SU-DHL-6 (cell line): ENCODE measurements around the gene SLC26A2.

Source experiments
- EZH2phosphoT487 ChIP-seq: fragments of 200-600 bp; sonication (generic), shearing (Covaris generic); conservative IDR thresholded peaks from 2 replicates; pipeline ENCODE4 v1.6.1; 2018; ENCODE audit warnings: mild to moderate bottlenecking, antibody characterized with exemption, low read length, moderate library complexity, mixed read lengths
- TF ChIP-seq, protein P1 (sequence below): fragments of 200-600 bp; sonication (generic); IDR thresholded peaks from one replicate; pipeline ENCODE4 v1.5.1; 2017; ENCODE audit warnings: antibody characterized with exemption, mild to moderate bottlenecking, low read length, moderate library complexity; ENCODE audit not compliant: insufficient read depth, poor library complexity, severe bottlenecking

DNA sequence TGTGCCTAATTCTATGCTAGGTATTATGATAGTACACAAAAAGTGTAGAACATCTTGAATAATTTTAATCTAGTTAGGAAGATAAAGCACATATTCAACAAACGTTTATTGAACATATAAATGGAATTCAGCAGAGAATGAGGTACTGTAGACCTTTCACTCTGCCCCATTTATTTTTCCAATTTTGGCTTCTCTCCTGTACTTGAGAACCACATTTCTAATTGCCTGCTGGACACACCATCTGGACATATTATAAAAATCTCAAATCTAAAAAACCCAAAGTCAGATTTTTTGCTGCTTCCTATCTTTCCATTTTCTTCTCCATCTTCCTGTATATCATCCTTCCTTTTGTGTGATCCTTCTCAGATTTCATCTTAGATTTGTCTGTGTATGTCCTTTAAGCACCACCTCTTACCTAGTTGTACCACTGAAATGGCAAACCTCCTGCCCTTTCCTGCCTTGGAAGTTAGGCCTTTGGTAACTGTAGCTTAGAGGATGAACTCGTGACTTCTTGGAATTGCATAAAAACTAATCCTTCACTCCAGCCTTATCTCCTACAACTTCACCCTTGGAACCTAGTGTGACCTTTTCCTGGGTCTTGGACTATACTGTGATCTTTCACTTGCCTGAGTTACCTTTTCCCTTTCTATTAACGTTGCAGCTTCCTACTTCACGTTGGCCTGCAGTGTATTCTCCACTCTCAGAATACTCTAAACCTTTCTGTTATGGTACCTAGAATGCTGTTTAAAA lies 8.8 kb downstream of the SLC26A2 start:
- no peak for TF ChIP-seq EZH2phosphoT487
- TF ChIP-seq, protein P1, sequence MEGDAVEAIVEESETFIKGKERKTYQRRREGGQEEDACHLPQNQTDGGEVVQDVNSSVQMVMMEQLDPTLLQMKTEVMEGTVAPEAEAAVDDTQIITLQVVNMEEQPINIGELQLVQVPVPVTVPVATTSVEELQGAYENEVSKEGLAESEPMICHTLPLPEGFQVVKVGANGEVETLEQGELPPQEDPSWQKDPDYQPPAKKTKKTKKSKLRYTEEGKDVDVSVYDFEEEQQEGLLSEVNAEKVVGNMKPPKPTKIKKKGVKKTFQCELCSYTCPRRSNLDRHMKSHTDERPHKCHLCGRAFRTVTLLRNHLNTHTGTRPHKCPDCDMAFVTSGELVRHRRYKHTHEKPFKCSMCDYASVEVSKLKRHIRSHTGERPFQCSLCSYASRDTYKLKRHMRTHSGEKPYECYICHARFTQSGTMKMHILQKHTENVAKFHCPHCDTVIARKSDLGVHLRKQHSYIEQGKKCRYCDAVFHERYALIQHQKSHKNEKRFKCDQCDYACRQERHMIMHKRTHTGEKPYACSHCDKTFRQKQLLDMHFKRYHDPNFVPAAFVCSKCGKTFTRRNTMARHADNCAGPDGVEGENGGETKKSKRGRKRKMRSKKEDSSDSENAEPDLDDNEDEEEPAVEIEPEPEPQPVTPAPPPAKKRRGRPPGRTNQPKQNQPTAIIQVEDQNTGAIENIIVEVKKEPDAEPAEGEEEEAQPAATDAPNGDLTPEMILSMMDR: no peak
